ENCODE data around the gene PIGT. TPM values are rescaled to one million over a fixed set of nuclear protein-coding genes. Genes with fewer than 3 reads are reported as not detected.

Gene PIGT
- total RNA-seq, 1 experiment from 2014 or later, result 71.4 TPM

GRCh38 chr20:45377269-45377668, 38.7 kb upstream of the PIGT start:
- Histone ChIP-seq H3K27me3 (ENCODE audit: insufficient read depth, low read length) (no peaks in the 10 kb centered on the region), H3K27ac (ENCODE audit: low read depth, low read length) (no peak overlapping the region), H4K20me1 (ENCODE audit: insufficient read depth) (no peaks in the 10 kb centered on the region), H3K4me2 (ENCODE audit: low read length) (no peak overlapping the region), H3K9me3 (ENCODE audit: control insufficient read depth in 1 of 2, insufficient read depth in 1 of 2, low read depth in 1 of 2, low read length in 2 of 2) (no peaks in the 10 kb centered on the region), H3K9ac (ENCODE audit: low read length) (no peak overlapping the region), H3K4me3 (replicated peaks in 1 of 2; ENCODE audit: low read depth in 1 of 2, low read length in 2 of 2) (no peak overlapping the region), H2AFZ (ENCODE audit: low read depth, low read length, poor library complexity, severe bottlenecking) (no peak overlapping the region), H3K36me3 (ENCODE audit: control insufficient read depth in 1 of 2, insufficient read depth in 2 of 2, low read length in 2 of 2) (no peaks in the 10 kb centered on the region), H3K79me2 (ENCODE audit: insufficient read depth, low read length) (no peaks in the 10 kb centered on the region), H3K4me1 (ENCODE audit: control insufficient read depth in 1 of 2, insufficient read depth in 2 of 2, low read length in 2 of 2) (peaks cover 0 to 20% of the 10 kb centered on the region in 2 experiments; a peak in 2 of 4 replicates), H3K9me2 (ENCODE audit: insufficient read depth) (no peaks in the 10 kb centered on the region)
- DNase-seq (ENCODE audit: low read depth, low spot score) (no peak), ATAC-seq (no peak)
- no TSS peak for BruUV-seq (replicated peaks)
- no peak for TF ChIP-seq CEBPB (IDR thresholded peaks at IDR 0.05; ENCODE audit: low read depth)
- no peak for TF ChIP-seq CTCF (IDR thresholded peaks at IDR 0.05 in 2 of 3, conservative IDR thresholded peaks at IDR 0.05 in 1 of 3; ENCODE audit: borderline replicate concordance in 1 of 3, insufficient read depth in 1 of 3, low read depth in 2 of 3, low read length in 2 of 3)
- TF ChIP-seq SP1 (IDR thresholded peaks at IDR 0.05; ENCODE audit: low read depth), result no peak
- no peak for TF ChIP-seq FOSL1 (IDR thresholded peaks at IDR 0.05; ENCODE audit: low read depth)
- no peak for TF ChIP-seq ATF3 (IDR thresholded peaks at IDR 0.05)
- no peak for TF ChIP-seq ZFX (IDR thresholded peaks at IDR 0.05)
- no peak for TF ChIP-seq EZH2 (IDR thresholded peaks at IDR 0.05)
- TF ChIP-seq MAX (IDR thresholded peaks at IDR 0.05), result no peak
- no peak for TF ChIP-seq SIN3A (IDR thresholded peaks at IDR 0.05; ENCODE audit: low read depth)
- no peak for TF ChIP-seq SRF (IDR thresholded peaks at IDR 0.05; ENCODE audit: low read depth)
- TF ChIP-seq CBX3 (IDR thresholded peaks at IDR 0.05; ENCODE audit: low read depth), result no peak
- TF ChIP-seq TCF7L2 (IDR thresholded peaks at IDR 0.05; ENCODE audit: borderline replicate concordance, extremely low read depth, insufficient read depth, insufficient read length), result no peak
- TF ChIP-seq RAD21 (IDR thresholded peaks at IDR 0.05; ENCODE audit: low read depth), result no peak
- TF ChIP-seq, protein P1, sequence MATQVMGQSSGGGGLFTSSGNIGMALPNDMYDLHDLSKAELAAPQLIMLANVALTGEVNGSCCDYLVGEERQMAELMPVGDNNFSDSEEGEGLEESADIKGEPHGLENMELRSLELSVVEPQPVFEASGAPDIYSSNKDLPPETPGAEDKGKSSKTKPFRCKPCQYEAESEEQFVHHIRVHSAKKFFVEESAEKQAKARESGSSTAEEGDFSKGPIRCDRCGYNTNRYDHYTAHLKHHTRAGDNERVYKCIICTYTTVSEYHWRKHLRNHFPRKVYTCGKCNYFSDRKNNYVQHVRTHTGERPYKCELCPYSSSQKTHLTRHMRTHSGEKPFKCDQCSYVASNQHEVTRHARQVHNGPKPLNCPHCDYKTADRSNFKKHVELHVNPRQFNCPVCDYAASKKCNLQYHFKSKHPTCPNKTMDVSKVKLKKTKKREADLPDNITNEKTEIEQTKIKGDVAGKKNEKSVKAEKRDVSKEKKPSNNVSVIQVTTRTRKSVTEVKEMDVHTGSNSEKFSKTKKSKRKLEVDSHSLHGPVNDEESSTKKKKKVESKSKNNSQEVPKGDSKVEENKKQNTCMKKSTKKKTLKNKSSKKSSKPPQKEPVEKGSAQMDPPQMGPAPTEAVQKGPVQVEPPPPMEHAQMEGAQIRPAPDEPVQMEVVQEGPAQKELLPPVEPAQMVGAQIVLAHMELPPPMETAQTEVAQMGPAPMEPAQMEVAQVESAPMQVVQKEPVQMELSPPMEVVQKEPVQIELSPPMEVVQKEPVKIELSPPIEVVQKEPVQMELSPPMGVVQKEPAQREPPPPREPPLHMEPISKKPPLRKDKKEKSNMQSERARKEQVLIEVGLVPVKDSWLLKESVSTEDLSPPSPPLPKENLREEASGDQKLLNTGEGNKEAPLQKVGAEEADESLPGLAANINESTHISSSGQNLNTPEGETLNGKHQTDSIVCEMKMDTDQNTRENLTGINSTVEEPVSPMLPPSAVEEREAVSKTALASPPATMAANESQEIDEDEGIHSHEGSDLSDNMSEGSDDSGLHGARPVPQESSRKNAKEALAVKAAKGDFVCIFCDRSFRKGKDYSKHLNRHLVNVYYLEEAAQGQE (IDR thresholded peaks at IDR 0.05; ENCODE audit: low read depth), result no peak
- TF ChIP-seq, protein P2, sequence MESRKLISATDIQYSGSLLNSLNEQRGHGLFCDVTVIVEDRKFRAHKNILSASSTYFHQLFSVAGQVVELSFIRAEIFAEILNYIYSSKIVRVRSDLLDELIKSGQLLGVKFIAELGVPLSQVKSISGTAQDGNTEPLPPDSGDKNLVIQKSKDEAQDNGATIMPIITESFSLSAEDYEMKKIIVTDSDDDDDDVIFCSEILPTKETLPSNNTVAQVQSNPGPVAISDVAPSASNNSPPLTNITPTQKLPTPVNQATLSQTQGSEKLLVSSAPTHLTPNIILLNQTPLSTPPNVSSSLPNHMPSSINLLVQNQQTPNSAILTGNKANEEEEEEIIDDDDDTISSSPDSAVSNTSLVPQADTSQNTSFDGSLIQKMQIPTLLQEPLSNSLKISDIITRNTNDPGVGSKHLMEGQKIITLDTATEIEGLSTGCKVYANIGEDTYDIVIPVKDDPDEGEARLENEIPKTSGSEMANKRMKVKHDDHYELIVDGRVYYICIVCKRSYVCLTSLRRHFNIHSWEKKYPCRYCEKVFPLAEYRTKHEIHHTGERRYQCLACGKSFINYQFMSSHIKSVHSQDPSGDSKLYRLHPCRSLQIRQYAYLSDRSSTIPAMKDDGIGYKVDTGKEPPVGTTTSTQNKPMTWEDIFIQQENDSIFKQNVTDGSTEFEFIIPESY (IDR thresholded peaks at IDR 0.05; ENCODE audit: extremely low read depth, insufficient replicate concordance, low read length), result no peak
- TF ChIP-seq JUND (IDR thresholded peaks at IDR 0.05), result no peak
- no peak for TF ChIP-seq ELF1 (IDR thresholded peaks at IDR 0.05; ENCODE audit: borderline replicate concordance, low read depth)
- TF ChIP-seq POLR2AphosphoS5 (IDR thresholded peaks at IDR 0.05; ENCODE audit: low read depth, low read length), result no peak
- no peak for TF ChIP-seq POLR2A (IDR thresholded peaks at IDR 0.05; ENCODE audit: borderline replicate concordance, extremely low read depth, insufficient read depth, insufficient read length)
- ChIA-PET CTCF (interaction anchor here (0.8 to 2.9 kb wide), 3 partner anchors 14 to 393 kb away, joined by 3 to 11 read pairs (median 3); partner anchors contain the start of gene SYS1), RAD21 (ENCODE audit: low non-redundant PET in 1 of 2, low total read pairs in 2 of 2, uncharacterized antibody in 2 of 2, unreplicated experiment in 2 of 2) (no interaction called here), POLR2A (interaction anchor here (1.2 kb wide), 1 partner anchor 15 kb away, joined by 3 read pairs; the partner anchor contains the start of gene SYS1)
- intact Hi-C loops (cut with micrococcal nuclease), result no loop called here
